ENCODE results near the gene UNC93B1. TPM values are rescaled to one million over a fixed set of nuclear protein-coding genes. Genes with fewer than 3 reads are reported as not detected.

UNC93B1 gene
- total and polyA plus RNA-seq, 2 of the 13 experiments (the other 11 are each of a cell fraction or from before 2014, with no cell fraction given) = 8.8 to 18.9 TPM

GRCh38 chr11:68003846-68004550 is at the start of gene UNC93B1 (continued):
- TF ChIP-seq ZBTB49 (CRISPR knock-in tag; IDR thresholded peaks at IDR 0.05; ENCODE audit: borderline replicate concordance) = no peak
- no peak for TF ChIP-seq TCF12 (IDR thresholded peaks at IDR 0.05)
- TF ChIP-seq TCF12 (CRISPR knock-in tag; IDR thresholded peaks at IDR 0.05) = no peak
- TF ChIP-seq ZNF441 (CRISPR knock-in tag; IDR thresholded peaks at IDR 0.05; ENCODE audit: borderline replicate concordance) = peak; percentile 65; the same call in 1 of the 2 replicates
- TF ChIP-seq ZBTB34 (CRISPR knock-in tag; IDR thresholded peaks at IDR 0.05) = no peak
- no peak for TF ChIP-seq CREB3 (CRISPR knock-in tag; IDR thresholded peaks at IDR 0.05)
- no peak for TF ChIP-seq NFATC3 (CRISPR knock-in tag; IDR thresholded peaks at IDR 0.05)
- TF ChIP-seq SIX4 (CRISPR knock-in tag; IDR thresholded peaks at IDR 0.05) = no peak
- no peak for TF ChIP-seq RNF2 (conservative IDR thresholded peaks at IDR 0.05; ENCODE audit: low read depth)
- TF ChIP-seq E2F1 (CRISPR knock-in tag; IDR thresholded peaks at IDR 0.05) = no peak
- no peak for TF ChIP-seq ZNF580 (CRISPR knock-in tag; IDR thresholded peaks at IDR 0.05; ENCODE audit: borderline replicate concordance, low read depth)
- 0 out of 2 replicates have a peak, but pooled peaks have one; percentile 41 for TF ChIP-seq TOPORS (CRISPR knock-in tag; IDR thresholded peaks at IDR 0.05)
- no peak for TF ChIP-seq ZNF766 (CRISPR knock-in tag; IDR thresholded peaks at IDR 0.05; ENCODE audit: borderline replicate concordance)
- no peak for TF ChIP-seq ZBTB42 (CRISPR knock-in tag; IDR thresholded peaks at IDR 0.05)
- no peak for TF ChIP-seq ZXDC (CRISPR knock-in tag; IDR thresholded peaks at IDR 0.05)
- TF ChIP-seq ZNF432 (CRISPR knock-in tag; IDR thresholded peaks at IDR 0.05; ENCODE audit: borderline replicate concordance) = no peak
- no peak for TF ChIP-seq ZNF235 (CRISPR knock-in tag; IDR thresholded peaks at IDR 0.05; ENCODE audit: borderline replicate concordance)
- peak; percentile 19 for TF ChIP-seq AGO1 (IDR thresholded peaks at IDR 0.05; ENCODE audit: low read depth, low read length, poor library complexity, severe bottlenecking)
- TF ChIP-seq ZNF160 (CRISPR knock-in tag; IDR thresholded peaks at IDR 0.05) = no peak
- TF ChIP-seq STAG1 (CRISPR knock-in tag; IDR thresholded peaks at IDR 0.05) = no peak
- TF ChIP-seq NR2F2 (IDR thresholded peaks at IDR 0.05; ENCODE audit: borderline replicate concordance, low read depth) = no peak
